HCT116 (cell line): ENCODE data around the gene DIAPH3. TPM values are rescaled to one million over a fixed set of nuclear protein-coding genes. Genes with fewer than 3 reads are reported as not detected.

ENCODE experiments used
- ATAC-seq: fragments of 200-7000 bp; cut with Tn5 transposase; 2 replicates; pipeline ENCODE4 v1.9.1; 2020; ENCODE audit warnings: mild to moderate bottlenecking, moderate library complexity
- BruUV-seq: library from RNA; stranded (reverse); fragments of 400-500 nt; replicated peaks from 2 replicates; lab custom pipeline; 2021; lab: Mats Ljungman, UMichigan
- CTCF ChIA-PET: fragments of 300-600 bp; sonication (Branson Sonifier 250); formaldehyde crosslinking; loops from one replicate; lab custom pipeline; 2021; ENCODE audit warnings: antibody characterized with exemption; lab: Charles Lee
- POLR2A ChIA-PET: fragments of 300-600, 350-600 bp; sonication (Branson Sonifier 250); formaldehyde crosslinking; loops from one replicate; lab custom pipeline; 2021; ENCODE audit warnings: antibody characterized with exemption; lab: Charles Lee
- RAD21 ChIA-PET, 2 experiments: fragments of 300-600 bp; sonication (Branson Sonifier 250); formaldehyde crosslinking; loops; one replicate each; lab custom pipeline; 2023; ENCODE audit warnings: low total read pairs in 2 of 2; ENCODE audit not compliant: uncharacterized antibody in 2 of 2, unreplicated experiment in 2 of 2, low non-redundant PET in 1 of 2; lab: Charles Lee
- DNase-seq: peaks from one replicate; pipeline ENCODE4 v3.0.0-alpha.2; 2010; ENCODE audit warnings: low read depth, low spot score
- H2AFZ ChIP-seq: fragments of 200-600 bp; shearing (Covaris generic), sonication (generic); 2 replicates; pipeline ENCODE4 v1.6.1; 2017; ENCODE audit warnings: low read depth, mixed run types, mixed read lengths, antibody characterized with exemption, low read length; ENCODE audit not compliant: poor library complexity, severe bottlenecking
- H3K27ac ChIP-seq: 2 replicates; pipeline ENCODE4 v1.5.1; 2012; ENCODE audit warnings: low read depth, low read length
- H3K27me3 ChIP-seq: fragments of 200-600 bp; sonication (generic); 2 replicates; pipeline ENCODE4 v1.6.1; 2016; ENCODE audit warnings: mixed run types, low read length, mixed read lengths; ENCODE audit not compliant: insufficient read depth
- H3K36me3 ChIP-seq, 2 experiments: fragments of 200-500 bp in 1 of 2; fragments of 200-600 bp in 1 of 2; sonication (Bioruptor generic) in 1 of 2; sonication (generic) in 1 of 2; 2 replicates each; pipeline versions ENCODE4 v1.5.1 to v1.6.1; 2014 to 2016; ENCODE audit warnings: low read length in 2 of 2, inconsistent platforms in 1 of 2, mixed read lengths in 1 of 2, mixed run types in 1 of 2; ENCODE audit not compliant: insufficient read depth in 2 of 2, control insufficient read depth in 1 of 2
- H3K4me1 ChIP-seq, 2 experiments: fragments of 200-600 bp in 1 of 2; sonication (generic) in 1 of 2; 2 replicates each; pipeline versions ENCODE4 v1.5.1 to v1.6.1; 2012 to 2017; ENCODE audit warnings: low read length in 2 of 2, inconsistent platforms in 1 of 2, mild to moderate bottlenecking in 1 of 2, mixed read lengths in 1 of 2, mixed run types in 1 of 2, moderate library complexity in 1 of 2; ENCODE audit not compliant: insufficient read depth in 2 of 2, control insufficient read depth in 1 of 2
- H3K4me2 ChIP-seq: fragments of 200-600 bp; sonication (generic); 2 replicates; pipeline ENCODE4 v1.6.1; 2017; ENCODE audit warnings: mixed run types, low read length, mixed read lengths
- H3K4me3 ChIP-seq, 2 experiments: fragments of 200-600 bp in 1 of 2; sonication (generic) in 1 of 2; replicated peaks in 1 of 2; 2 replicates each; pipeline ENCODE4 v1.5.1; 2011 to 2016; ENCODE audit warnings: low read length in 2 of 2, control low read depth in 1 of 2, low read depth in 1 of 2, mild to moderate bottlenecking in 1 of 2, mixed read lengths in 1 of 2, mixed run types in 1 of 2
- H3K79me2 ChIP-seq: fragments of 200-600 bp; sonication (generic); 2 replicates; pipeline ENCODE4 v1.6.1; 2017; ENCODE audit warnings: mild to moderate bottlenecking, mixed run types, low read length, moderate library complexity, mixed read lengths; ENCODE audit not compliant: insufficient read depth
- H3K9ac ChIP-seq: fragments of 200-600 bp; sonication (generic); 2 replicates; pipeline ENCODE4 v1.6.1; 2016; ENCODE audit warnings: low read length, mixed read lengths
- H3K9me2 ChIP-seq: fragments of 200-600 bp; sonication (generic), shearing (Covaris generic); 2 replicates; pipeline ENCODE4 v1.6.1; 2017; ENCODE audit warnings: mixed run types, mild to moderate bottlenecking, moderate library complexity; ENCODE audit not compliant: insufficient read depth
- H3K9me3 ChIP-seq, 2 experiments: fragments of 200-500 bp in 1 of 2; fragments of 200-600 bp in 1 of 2; sonication (Bioruptor generic) in 1 of 2; sonication (generic) in 1 of 2; 2 replicates each; pipeline ENCODE4 v1.6.1; 2014 to 2017; ENCODE audit warnings: low read length in 2 of 2, mixed read lengths in 2 of 2, inconsistent platforms in 1 of 2, low read depth in 1 of 2, mild to moderate bottlenecking in 1 of 2, mixed run types in 1 of 2, moderate library complexity in 1 of 2; ENCODE audit not compliant: control insufficient read depth in 1 of 2, insufficient read depth in 1 of 2
- H4K20me1 ChIP-seq: fragments of 200-600 bp; sonication (generic), shearing (Covaris generic); 2 replicates; pipeline ENCODE4 v1.6.1; 2017; ENCODE audit warnings: mixed run types, mild to moderate bottlenecking, moderate library complexity; ENCODE audit not compliant: insufficient read depth
- CBX3 ChIP-seq: IDR thresholded peaks from 2 replicates; pipeline ENCODE4 v1.6.1; 2012; ENCODE audit warnings: low read depth
- CEBPB ChIP-seq: IDR thresholded peaks from 2 replicates; pipeline ENCODE4 v1.6.1; 2012; ENCODE audit warnings: low read depth
- CTCF ChIP-seq, 3 experiments: fragments of 200-600 bp in 1 of 3; sonication (generic) in 1 of 3; IDR thresholded peaks in 2 of 3; conservative IDR thresholded peaks in 1 of 3; 2 replicates each; pipeline ENCODE4 v1.5.1; 2012 to 2017; ENCODE audit warnings: low read depth in 2 of 3, low read length in 2 of 3, antibody characterized with exemption in 1 of 3, borderline replicate concordance in 1 of 3, control low read depth in 1 of 3, mild to moderate bottlenecking in 1 of 3, mixed read lengths in 1 of 3, mixed run types in 1 of 3, moderate library complexity in 1 of 3; ENCODE audit not compliant: insufficient read depth in 1 of 3
- ELF1 ChIP-seq: IDR thresholded peaks from 2 replicates; pipeline ENCODE4 v1.6.1; 2012; ENCODE audit warnings: low read depth, borderline replicate concordance
- EZH2phosphoT487 ChIP-seq: fragments of 200-600 bp; IDR thresholded peaks from 2 replicates; pipeline ENCODE4 v1.6.1; 2018; ENCODE audit warnings: antibody characterized with exemption, borderline replicate concordance
- FOSL1 ChIP-seq: IDR thresholded peaks from 2 replicates; pipeline ENCODE4 v1.6.1; 2012; ENCODE audit warnings: low read depth
- MAX ChIP-seq: IDR thresholded peaks from 2 replicates; pipeline ENCODE4 v1.6.1; 2012
- RAD21 ChIP-seq: IDR thresholded peaks from 2 replicates; pipeline ENCODE4 v1.6.1; 2012; ENCODE audit warnings: low read depth, mild to moderate bottlenecking
- SP1 ChIP-seq: IDR thresholded peaks from 2 replicates; pipeline ENCODE4 v1.6.1; 2012; ENCODE audit warnings: low read depth
- SRF ChIP-seq: IDR thresholded peaks from 2 replicates; pipeline ENCODE4 v1.6.1; 2012; ENCODE audit warnings: low read depth
- TCF7L2 ChIP-seq: IDR thresholded peaks from 2 replicates; pipeline ENCODE4 v1.7.0; 2011; ENCODE audit warnings: borderline replicate concordance, inconsistent platforms; ENCODE audit not compliant: insufficient read depth, insufficient read length; ENCODE audit errors: extremely low read depth
- ZNF274 ChIP-seq: fragments of 200-500 bp; sonication (Bioruptor generic); IDR thresholded peaks from 2 replicates; pipeline ENCODE4 v1.6.1; 2014; ENCODE audit warnings: mild to moderate bottlenecking, low read depth, low read length, inconsistent platforms
- intact Hi-C: fragments of 100-400 bp; cut with micrococcal nuclease; formaldehyde crosslinking; loops from 2 replicates; pipeline ENCODE4 v1.10.0; 2022
- total RNA-seq: library from RNA; stranded (reverse); gene quantifications from one replicate; pipeline ENCODE4 v1.2.1, GENCODE V29; 2021; ENCODE audit not compliant: unreplicated experiment
- TF ChIP-seq, protein P1 (sequence below): IDR thresholded peaks from 2 replicates; pipeline ENCODE4 v1.6.1; 2012; ENCODE audit warnings: low read depth

Gene DIAPH3
- total RNA-seq, 1 experiment from 2014 or later, result 22.8 TPM

GRCh38 chr13:60026286-60026685 is 137.4 kb downstream of the DIAPH3 start:
- intact Hi-C loops, result no loop called here
- ATAC-seq (no peak), DNase-seq (no peak)
- TF ChIP-seq ZNF274, result no peak
- Histone ChIP-seq H3K9me3 (no peaks in the 10 kb centered on the region), H3K4me1 (no peaks in the 10 kb centered on the region), H3K36me3 (no peaks in the 10 kb centered on the region), H3K4me2 (no peak overlapping the region), H3K9me2 (no peaks in the 10 kb centered on the region), H3K27ac (no peak overlapping the region), H3K79me2 (no peaks in the 10 kb centered on the region), H4K20me1 (no peaks in the 10 kb centered on the region), H2AFZ (no peak overlapping the region), H3K27me3 (no peaks in the 10 kb centered on the region), H3K4me3 (no peak overlapping the region), H3K9ac (no peak overlapping the region)
- CTCF ChIA-PET, result no interaction called here
- POLR2A ChIA-PET, result no interaction called here
- no TSS peak for BruUV-seq
- RAD21 ChIA-PET, result no interaction called here

GRCh38 chr13:60020288-60020687 is 143.4 kb downstream of the DIAPH3 start:
- no peaks in the 10 kb centered on the region for H3K9me2 ChIP-seq
- TF ChIP-seq RAD21 (no peak), SRF (no peak), ELF1 (no peak), CEBPB (no peak), FOSL1 (no peak), ZNF274 (no peak), EZH2phosphoT487 (no peak), CTCF (IDR thresholded peaks at IDR 0.05 in 2 of 3, conservative IDR thresholded peaks at IDR 0.05 in 1 of 3; ENCODE audit: borderline replicate concordance in 1 of 3, insufficient read depth in 1 of 3, low read depth in 2 of 3, low read length in 2 of 3) (no peak), CBX3 (no peak), TCF7L2 (no peak), MAX (no peak), SP1 (no peak)
- TF ChIP-seq, protein P1, sequence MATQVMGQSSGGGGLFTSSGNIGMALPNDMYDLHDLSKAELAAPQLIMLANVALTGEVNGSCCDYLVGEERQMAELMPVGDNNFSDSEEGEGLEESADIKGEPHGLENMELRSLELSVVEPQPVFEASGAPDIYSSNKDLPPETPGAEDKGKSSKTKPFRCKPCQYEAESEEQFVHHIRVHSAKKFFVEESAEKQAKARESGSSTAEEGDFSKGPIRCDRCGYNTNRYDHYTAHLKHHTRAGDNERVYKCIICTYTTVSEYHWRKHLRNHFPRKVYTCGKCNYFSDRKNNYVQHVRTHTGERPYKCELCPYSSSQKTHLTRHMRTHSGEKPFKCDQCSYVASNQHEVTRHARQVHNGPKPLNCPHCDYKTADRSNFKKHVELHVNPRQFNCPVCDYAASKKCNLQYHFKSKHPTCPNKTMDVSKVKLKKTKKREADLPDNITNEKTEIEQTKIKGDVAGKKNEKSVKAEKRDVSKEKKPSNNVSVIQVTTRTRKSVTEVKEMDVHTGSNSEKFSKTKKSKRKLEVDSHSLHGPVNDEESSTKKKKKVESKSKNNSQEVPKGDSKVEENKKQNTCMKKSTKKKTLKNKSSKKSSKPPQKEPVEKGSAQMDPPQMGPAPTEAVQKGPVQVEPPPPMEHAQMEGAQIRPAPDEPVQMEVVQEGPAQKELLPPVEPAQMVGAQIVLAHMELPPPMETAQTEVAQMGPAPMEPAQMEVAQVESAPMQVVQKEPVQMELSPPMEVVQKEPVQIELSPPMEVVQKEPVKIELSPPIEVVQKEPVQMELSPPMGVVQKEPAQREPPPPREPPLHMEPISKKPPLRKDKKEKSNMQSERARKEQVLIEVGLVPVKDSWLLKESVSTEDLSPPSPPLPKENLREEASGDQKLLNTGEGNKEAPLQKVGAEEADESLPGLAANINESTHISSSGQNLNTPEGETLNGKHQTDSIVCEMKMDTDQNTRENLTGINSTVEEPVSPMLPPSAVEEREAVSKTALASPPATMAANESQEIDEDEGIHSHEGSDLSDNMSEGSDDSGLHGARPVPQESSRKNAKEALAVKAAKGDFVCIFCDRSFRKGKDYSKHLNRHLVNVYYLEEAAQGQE, result no peak

More at GRCh38 chr13:60020288-60020687, 143.4 kb downstream of the DIAPH3 start:
- ChIA-PET POLR2A (no interaction called here), RAD21 (no interaction called here), CTCF (no interaction called here)
- BruUV-seq, result no TSS peak
- no peaks in the 10 kb centered on the region for H3K4me1 ChIP-seq
- intact Hi-C loops, result no loop called here
- no peaks in the 10 kb centered on the region for H3K27me3 ChIP-seq
- H2AFZ ChIP-seq, result no peak overlapping the region
- H3K36me3 ChIP-seq, result no peaks in the 10 kb centered on the region
- no peaks in the 10 kb centered on the region; the same call in 1 of the 2 replicates for H3K79me2 ChIP-seq
- no peak overlapping the region for H3K9ac ChIP-seq
- no peak overlapping the region for H3K27ac ChIP-seq
- no peaks in the 10 kb centered on the region for H4K20me1 ChIP-seq
- H3K4me3 ChIP-seq, result no peak overlapping the region
- H3K9me3 ChIP-seq, result no peaks in the 10 kb centered on the region
- H3K4me2 ChIP-seq, result no peak overlapping the region
- DNase-seq (no peak), ATAC-seq (no peak)
